ENCODE measurements around the gene PTPRM.

The PTPRM gene

GRCh38 chr18:8389391-8390340, 822.5 kb downstream of the PTPRM start:
- Mint-ChIP-seq H3K36me3 (no peaks in the 10 kb centered on the region), H3K4me1 (no peaks in the 10 kb centered on the region), H3K27ac (no peak overlapping the region), H3K9me3 (no peaks in the 10 kb centered on the region), H3K27me3 (no peaks in the 10 kb centered on the region), H3K4me3 (no peak overlapping the region)
- peak; percentile 48 for DNase-seq
- CTCF ChIA-PET, result interaction anchor here (0.7 to 1.6 kb wide), 5 partner anchors 8 to 337 kb away, joined by 3 to 4 read pairs (median 4); no protein-coding TSS in a partner anchor

GRCh38 chr18:8391068-8391467, 824.0 kb downstream of the PTPRM start:
- CTCF ChIA-PET, result interaction anchor here (1.1 kb wide), 1 partner anchor 15 kb away, joined by 3 read pairs; no protein-coding TSS in a partner anchor
- no peaks in the 10 kb centered on the region for H3K9me3 Mint-ChIP-seq
- no peaks in the 10 kb centered on the region for H3K4me1 Mint-ChIP-seq
- H3K27me3 Mint-ChIP-seq, result no peaks in the 10 kb centered on the region
- no peak overlapping the region for H3K27ac Mint-ChIP-seq
- no peaks in the 10 kb centered on the region for H3K36me3 Mint-ChIP-seq
- H3K4me3 Mint-ChIP-seq, result no peak overlapping the region
- DNase-seq, result no peak

GRCh38 chr18:8396254-8396653, 829.1 kb downstream of the PTPRM start:
- no peak for DNase-seq
- H3K27me3 Mint-ChIP-seq, result no peaks in the 10 kb centered on the region
- H3K36me3 Mint-ChIP-seq, result no peaks in the 10 kb centered on the region
- no peaks in the 10 kb centered on the region for H3K4me1 Mint-ChIP-seq
- H3K27ac Mint-ChIP-seq, result no peak overlapping the region
- H3K9me3 Mint-ChIP-seq, result no peaks in the 10 kb centered on the region
- CTCF ChIA-PET, result no interaction called here
- H3K4me3 Mint-ChIP-seq, result no peak overlapping the region

GRCh38 chr18:8397034-8397433, 829.9 kb downstream of the PTPRM start:
- no peak for DNase-seq
- H3K4me3 Mint-ChIP-seq, result no peak overlapping the region
- no peaks in the 10 kb centered on the region for H3K27me3 Mint-ChIP-seq
- H3K4me1 Mint-ChIP-seq, result no peaks in the 10 kb centered on the region
- no peaks in the 10 kb centered on the region for H3K36me3 Mint-ChIP-seq
- no peak overlapping the region for H3K27ac Mint-ChIP-seq
- H3K9me3 Mint-ChIP-seq, result no peaks in the 10 kb centered on the region
- CTCF ChIA-PET, result no interaction called here

- H3K27me3 Mint-ChIP-seq, result no peaks in the 10 kb centered on the region
- H3K4me1 Mint-ChIP-seq, result no peaks in the 10 kb centered on the region
- no peaks in the 10 kb centered on the region for H3K36me3 Mint-ChIP-seq
- DNase-seq, result no peak
- H3K4me3 Mint-ChIP-seq, result no peak overlapping the region
- no peak overlapping the region for H3K27ac Mint-ChIP-seq
- CTCF ChIA-PET, result no interaction called here
- H3K9me3 Mint-ChIP-seq, result no peaks in the 10 kb centered on the region
These were observed 832.0 kb downstream of the PTPRM start for GRCh38 chr18:8399138-8399537.

- Mint-ChIP-seq H3K9me3 (no peaks in the 10 kb centered on the region), H3K27me3 (no peaks in the 10 kb centered on the region), H3K27ac (no peak overlapping the region), H3K36me3 (no peaks in the 10 kb centered on the region), H3K4me3 (no peak overlapping the region), H3K4me1 (no peaks in the 10 kb centered on the region)
- DNase-seq, result no peak
- CTCF ChIA-PET, result no interaction called here
These were observed 833.2 kb downstream of the PTPRM start for GRCh38 chr18:8400193-8400752.

- Mint-ChIP-seq H3K9me3 (no peaks in the 10 kb centered on the region), H3K27me3 (no peaks in the 10 kb centered on the region), H3K4me1 (no peaks in the 10 kb centered on the region), H3K27ac (no peak overlapping the region), H3K4me3 (no peak overlapping the region), H3K36me3 (no peaks in the 10 kb centered on the region)
- no peak for DNase-seq
- CTCF ChIA-PET, result no interaction called here
These were observed 833.7 kb downstream of the PTPRM start for GRCh38 chr18:8400825-8401224.

- Mint-ChIP-seq H3K4me3 (no peak overlapping the region), H3K4me1 (no peaks in the 10 kb centered on the region), H3K27me3 (no peaks in the 10 kb centered on the region), H3K36me3 (no peaks in the 10 kb centered on the region), H3K27ac (no peak overlapping the region), H3K9me3 (no peaks in the 10 kb centered on the region)
- CTCF ChIA-PET, result no interaction called here
- no peak for DNase-seq
These were observed 834.5 kb downstream of the PTPRM start for GRCh38 chr18:8401606-8402005.

- Mint-ChIP-seq H3K27me3 (no peaks in the 10 kb centered on the region), H3K4me3 (no peak overlapping the region), H3K36me3 (no peaks in the 10 kb centered on the region), H3K9me3 (no peaks in the 10 kb centered on the region), H3K27ac (no peak overlapping the region), H3K4me1 (no peaks in the 10 kb centered on the region)
- CTCF ChIA-PET, result no interaction called here
- DNase-seq, result no peak
These were observed 835.1 kb downstream of the PTPRM start for GRCh38 chr18:8402237-8402636.

- H3K27ac Mint-ChIP-seq, result no peak overlapping the region
- CTCF ChIA-PET, result interaction anchor here (0.5 kb wide), 1 partner anchor 80 kb away, joined by 3 read pairs; no protein-coding TSS in a partner anchor
- H3K27me3 Mint-ChIP-seq, result no peaks in the 10 kb centered on the region
These were observed 836.6 kb downstream of the PTPRM start for GRCh38 chr18:8403713-8404112.

GRCh38 chr18:8406186-8406867, 839.2 kb downstream of the PTPRM start:
- no peaks in the 10 kb centered on the region for H3K4me1 Mint-ChIP-seq
- CTCF ChIA-PET, result interaction anchor here (1.4 kb wide), 1 partner anchor 15 kb away, joined by 3 read pairs; no protein-coding TSS in a partner anchor
- H3K27ac Mint-ChIP-seq, result no peak overlapping the region
- no peaks in the 10 kb centered on the region for H3K36me3 Mint-ChIP-seq
- DNase-seq, result no peak
- no peak overlapping the region for H3K4me3 Mint-ChIP-seq
- peaks cover 10% of the 10 kb centered on the region for H3K9me3 Mint-ChIP-seq
- H3K27me3 Mint-ChIP-seq, result no peaks in the 10 kb centered on the region

More at GRCh38 chr18:8403713-8404112, 836.6 kb downstream of the PTPRM start:
- no peak for DNase-seq
- Mint-ChIP-seq H3K9me3 (no peaks in the 10 kb centered on the region), H3K36me3 (no peaks in the 10 kb centered on the region), H3K4me1 (no peaks in the 10 kb centered on the region), H3K4me3 (no peak overlapping the region)

- Mint-ChIP-seq H3K4me3 (no peak overlapping the region), H3K27ac (no peak overlapping the region), H3K9me3 (peaks cover 12% of the 10 kb centered on the region), H3K4me1 (no peaks in the 10 kb centered on the region), H3K36me3 (no peaks in the 10 kb centered on the region), H3K27me3 (no peaks in the 10 kb centered on the region)
- no peak for DNase-seq
- CTCF ChIA-PET, result interaction anchor here (1.4 kb wide), 1 partner anchor 16 kb away, joined by 3 read pairs; no protein-coding TSS in a partner anchor
These were observed 839.7 kb downstream of the PTPRM start for GRCh38 chr18:8406868-8407250.

GRCh38 chr18:8409151-8409550, 842.0 kb downstream of the PTPRM start:
- no peak overlapping the region for H3K4me3 Mint-ChIP-seq
- H3K9me3 Mint-ChIP-seq, result peaks cover 12% of the 10 kb centered on the region
- H3K36me3 Mint-ChIP-seq, result no peaks in the 10 kb centered on the region
- no peak for DNase-seq
- H3K27ac Mint-ChIP-seq, result no peak overlapping the region
- no peaks in the 10 kb centered on the region for H3K4me1 Mint-ChIP-seq
- CTCF ChIA-PET, result no interaction called here
- no peaks in the 10 kb centered on the region for H3K27me3 Mint-ChIP-seq

- Mint-ChIP-seq H3K27ac (no peak overlapping the region), H3K36me3 (no peaks in the 10 kb centered on the region), H3K9me3 (peaks cover 12% of the 10 kb centered on the region), H3K4me3 (no peak overlapping the region), H3K27me3 (no peaks in the 10 kb centered on the region), H3K4me1 (no peaks in the 10 kb centered on the region)
- CTCF ChIA-PET, result no interaction called here
- DNase-seq, result no peak
These were observed 844.4 kb downstream of the PTPRM start for GRCh38 chr18:8411492-8411891.
